ENCODE data around the gene ABTB2.
"Not testable (repeated sequence)": the region's sequence is repeated elsewhere in the genome, so short reads cannot be mapped to it uniquely, and the experiment has no call there.

The ABTB2 gene

GRCh38 chr11:34256626-34257025 is 101.2 kb downstream of the ABTB2 start:
- DNase-seq: no peak

GRCh38 chr11:34256150-34256549 is 101.7 kb downstream of the ABTB2 start:
- no peak for DNase-seq

- DNase-seq: no peak
These were observed 102.7 kb downstream of the ABTB2 start for GRCh38 chr11:34255101-34255500.

- no peak for DNase-seq
These were observed 103.8 kb downstream of the ABTB2 start for GRCh38 chr11:34254011-34254410.

GRCh38 chr11:34252651-34253050 is 105.2 kb downstream of the ABTB2 start:
- no peak for DNase-seq

- no peak for DNase-seq
These were observed 105.8 kb downstream of the ABTB2 start for GRCh38 chr11:34252015-34252414.

- DNase-seq: no peak
These were observed 106.2 kb downstream of the ABTB2 start for GRCh38 chr11:34251589-34251980.

GRCh38 chr11:34250732-34251588 is 106.8 kb downstream of the ABTB2 start:
- no peak for DNase-seq

GRCh38 chr11:34250211-34250610 is 107.6 kb downstream of the ABTB2 start:
- DNase-seq: no peak

- DNase-seq: no peak
These were observed 108.4 kb downstream of the ABTB2 start for GRCh38 chr11:34249439-34249838.

GRCh38 chr11:34246511-34246910 is 111.3 kb downstream of the ABTB2 start:
- DNase-seq: not testable (repeated sequence)

GRCh38 chr11:34245041-34245440 is 112.8 kb downstream of the ABTB2 start:
- DNase-seq: no peak

- no peak for DNase-seq
These were observed 114.0 kb downstream of the ABTB2 start for GRCh38 chr11:34243600-34244464.

- no peak for DNase-seq
These were observed 115.7 kb downstream of the ABTB2 start for GRCh38 chr11:34242037-34242625.

- DNase-seq: no peak
These were observed 117.7 kb downstream of the ABTB2 start for GRCh38 chr11:34240150-34240494.

GRCh38 chr11:34239465-34240149 is 118.2 kb downstream of the ABTB2 start:
- DNase-seq: no peak

GRCh38 chr11:34238966-34239365 is 118.8 kb downstream of the ABTB2 start:
- DNase-seq: no peak

GRCh38 chr11:34238533-34238932 is 119.3 kb downstream of the ABTB2 start:
- no peak for DNase-seq

- DNase-seq: no peak
These were observed 121.2 kb downstream of the ABTB2 start for GRCh38 chr11:34236572-34236971.

GRCh38 chr11:34235591-34236071 is 122.2 kb downstream of the ABTB2 start:
- no peak for DNase-seq

- DNase-seq: no peak
These were observed 122.6 kb downstream of the ABTB2 start for GRCh38 chr11:34235189-34235588.

GRCh38 chr11:34234086-34234740 is 123.6 kb downstream of the ABTB2 start:
- DNase-seq: no peak
